Central memory CD8-positive, alpha-beta T cell (primary cell): ENCODE data around the gene PAK5.
"Not testable (repeated sequence)": the region's sequence is repeated elsewhere in the genome, so short reads cannot be mapped to it uniquely, and the experiment has no call there.

Experiments
- ATAC-seq: fragments of 150-1000 bp; cut with Tn5 transposase; replicated peaks from 2 replicates; pipeline ENCODE4 v1.10.0; 2022; ENCODE audit warnings: mild to moderate bottlenecking, moderate FRiP score, moderate number of reproducible peaks; ENCODE audit not compliant: poor library complexity, severe bottlenecking; ENCODE audit errors: extremely low read depth
- DNase-seq, 2 donors: peaks; one replicate each; pipeline ENCODE4 v3.0.0; 2021; ENCODE audit warnings: low spot score in 2 of 2
- H3K27ac Mint-ChIP-seq: one replicate; pipeline ENCODE4 v1.8.0; 2022; ENCODE audit warnings: low read depth, mild to moderate bottlenecking, moderate library complexity, mixed read lengths
- H3K27me3 Mint-ChIP-seq: one replicate; pipeline ENCODE4 v1.8.0; 2022; ENCODE audit warnings: mixed read lengths
- H3K36me3 Mint-ChIP-seq: one replicate; pipeline ENCODE4 v1.8.0; 2022; ENCODE audit warnings: mild to moderate bottlenecking, moderate library complexity, mixed read lengths; ENCODE audit not compliant: insufficient read depth
- H3K4me1 Mint-ChIP-seq: one replicate; pipeline ENCODE4 v1.8.0; 2022; ENCODE audit warnings: mixed read lengths
- H3K4me3 Mint-ChIP-seq: one replicate; pipeline ENCODE4 v1.8.0; 2022; ENCODE audit warnings: mild to moderate bottlenecking, moderate library complexity, mixed read lengths
- H3K9me3 Mint-ChIP-seq: one replicate; pipeline ENCODE4 v1.8.0; 2022; ENCODE audit warnings: mixed read lengths

PAK5 gene

DNA sequence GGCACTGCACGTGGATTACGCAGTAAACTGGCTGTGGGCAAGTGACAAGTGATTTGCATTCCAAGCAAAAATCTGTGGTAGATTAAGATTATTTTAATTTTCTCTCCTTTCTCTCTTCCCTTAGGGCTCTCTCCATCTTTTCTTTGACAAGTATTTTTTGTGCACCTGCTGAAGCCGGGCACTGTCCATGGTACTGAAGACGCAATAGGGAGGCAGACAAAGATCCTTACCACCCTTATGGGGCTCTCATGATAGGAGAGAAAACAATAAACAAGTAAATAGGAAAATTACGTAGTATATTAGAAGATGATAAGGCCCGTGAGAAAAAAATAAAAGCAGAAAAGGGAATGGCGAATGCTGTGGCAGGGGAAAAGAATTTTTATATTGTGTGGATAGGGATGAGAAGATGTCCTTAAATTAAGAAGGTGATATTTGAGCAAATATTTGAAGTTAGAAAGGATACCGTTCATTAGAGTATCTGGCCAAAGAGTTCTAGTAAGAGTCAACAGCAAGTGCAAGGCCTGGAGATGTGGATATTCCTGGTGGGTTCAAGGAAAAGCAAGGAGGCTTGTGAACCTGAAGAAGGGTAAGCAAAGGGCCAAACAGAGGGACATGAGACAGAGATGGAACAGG is 178.5 kb downstream of the PAK5 start:
- DNase-seq (no peak), ATAC-seq (no peak)
- Mint-ChIP-seq H3K4me1 (no peaks in the 10 kb centered on the region), H3K27me3 (no peaks in the 10 kb centered on the region), H3K9me3 (peaks cover 9% of the 10 kb centered on the region), H3K27ac (no peak overlapping the region), H3K4me3 (no peak overlapping the region), H3K36me3 (no peaks in the 10 kb centered on the region)

DNA sequence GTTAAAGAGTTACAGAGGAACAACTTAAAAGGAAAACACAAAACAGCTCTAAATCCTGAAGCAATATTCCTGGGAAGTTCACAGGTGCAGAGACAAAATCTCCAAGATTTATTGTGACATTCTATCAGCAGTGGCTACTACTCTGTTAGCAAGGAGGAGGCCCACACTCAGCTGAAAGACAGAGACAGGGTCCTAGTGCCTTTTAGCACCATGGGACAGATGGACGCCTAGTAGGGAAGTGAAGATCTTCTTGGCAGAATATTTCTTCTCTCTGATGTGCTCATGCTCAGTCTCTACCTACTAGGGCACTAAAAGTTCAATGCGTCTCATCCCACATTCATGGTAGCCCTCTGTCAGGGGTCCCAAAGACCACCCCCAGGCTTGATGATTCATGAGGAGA is 191.1 kb downstream of the PAK5 start:
- DNase-seq (no peak), ATAC-seq (no peak)
- Mint-ChIP-seq H3K4me1 (no peaks in the 10 kb centered on the region), H3K27ac (no peak overlapping the region), H3K36me3 (no peaks in the 10 kb centered on the region), H3K27me3 (no peaks in the 10 kb centered on the region), H3K4me3 (no peak overlapping the region), H3K9me3 (no peaks in the 10 kb centered on the region)

DNA sequence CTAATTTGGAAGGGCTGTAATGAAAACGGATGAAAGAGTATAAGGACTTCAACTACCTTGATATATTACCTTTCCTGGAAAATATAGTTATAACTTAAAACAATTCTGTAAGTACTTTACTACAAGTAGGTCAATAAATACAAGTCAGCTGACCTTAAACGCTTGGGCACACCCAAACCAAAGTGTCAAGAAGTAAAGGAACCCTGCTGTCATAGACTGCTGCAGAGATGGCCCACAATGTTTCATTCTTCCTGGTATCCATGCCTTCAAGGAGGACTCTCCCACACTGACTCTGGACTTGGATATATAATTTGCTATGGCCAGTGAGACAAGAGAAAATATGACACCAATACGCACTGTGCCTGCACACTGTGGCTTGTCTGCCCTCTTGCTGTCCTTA is 192.5 kb downstream of the PAK5 start:
- ATAC-seq (no peak), DNase-seq (no peak)
- Mint-ChIP-seq H3K4me3 (no peak overlapping the region), H3K36me3 (no peaks in the 10 kb centered on the region), H3K4me1 (no peaks in the 10 kb centered on the region), H3K27me3 (no peaks in the 10 kb centered on the region), H3K27ac (no peak overlapping the region), H3K9me3 (no peaks in the 10 kb centered on the region)

DNA sequence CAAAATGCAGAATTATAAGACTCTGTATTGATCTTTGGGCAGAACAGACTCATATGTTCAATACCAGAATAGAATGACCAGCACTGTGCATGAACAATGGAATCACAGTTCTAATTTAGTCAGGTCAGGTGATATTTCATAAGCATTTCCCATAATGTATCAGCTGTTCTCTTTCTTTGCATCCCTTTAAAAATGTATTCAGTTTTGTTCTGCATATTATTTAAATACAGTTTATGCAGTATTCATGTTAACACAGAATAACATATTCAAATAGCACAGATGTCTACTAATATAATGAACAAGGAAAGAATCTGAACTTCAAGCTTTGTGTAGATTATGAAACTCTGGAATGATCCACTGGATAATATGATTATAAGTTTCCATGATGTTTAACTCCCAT is 196.0 kb downstream of the PAK5 start:
- Mint-ChIP-seq H3K4me3 (no peak overlapping the region), H3K36me3 (no peaks in the 10 kb centered on the region), H3K27ac (no peak overlapping the region), H3K27me3 (no peaks in the 10 kb centered on the region), H3K4me1 (no peaks in the 10 kb centered on the region), H3K9me3 (peaks cover 4% of the 10 kb centered on the region)
- ATAC-seq (no peak), DNase-seq (no peak)

DNA sequence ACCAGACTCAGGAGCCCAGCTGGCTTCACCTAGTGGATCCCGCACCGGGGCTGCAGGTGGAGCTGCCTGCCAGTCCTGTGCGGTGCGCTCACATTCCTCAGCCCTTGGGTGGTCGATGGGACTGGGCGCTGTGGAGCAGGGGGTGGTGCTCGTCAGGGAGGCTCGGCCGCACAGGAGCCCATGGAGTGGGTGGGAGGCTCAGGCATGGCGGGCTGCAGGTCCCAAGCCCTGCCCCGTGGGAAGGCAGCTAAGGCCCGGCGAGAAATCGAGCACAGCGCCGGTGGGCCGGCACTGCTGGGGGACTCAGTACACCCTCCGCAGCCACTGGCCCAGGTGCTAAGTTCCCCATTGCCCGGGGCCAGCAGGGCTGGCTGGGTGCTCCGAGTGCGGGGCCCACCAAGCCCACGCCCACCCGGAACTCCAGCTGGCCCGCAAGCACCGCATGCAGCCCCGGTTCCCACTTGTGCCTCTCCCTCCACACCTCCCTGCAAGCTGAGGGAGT is 197.3 kb downstream of the PAK5 start:
- not testable (repeated sequence) for H3K27me3 Mint-ChIP-seq

DNA sequence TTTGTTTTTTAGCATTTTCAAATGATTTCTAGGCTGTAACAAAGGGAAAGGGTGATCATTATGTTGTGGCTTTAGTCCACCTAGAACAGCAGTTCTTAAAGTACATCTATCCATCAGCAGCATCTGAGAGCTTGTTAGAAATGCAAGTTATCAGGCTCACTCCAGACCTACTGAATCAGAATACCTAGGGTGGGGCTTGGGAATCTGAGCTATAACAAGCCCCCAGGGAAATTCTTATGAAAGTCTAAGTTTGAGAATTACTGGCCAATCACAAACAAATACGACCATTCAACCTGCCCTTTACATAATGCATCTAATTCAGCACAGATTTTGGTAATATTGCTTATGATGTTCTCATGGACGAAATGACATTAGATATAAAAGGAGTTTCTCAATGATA is 201.0 kb downstream of the PAK5 start:
- Mint-ChIP-seq H3K9me3 (peaks cover 10% of the 10 kb centered on the region), H3K4me3 (no peak overlapping the region), H3K36me3 (no peaks in the 10 kb centered on the region), H3K27ac (no peak overlapping the region), H3K4me1 (no peaks in the 10 kb centered on the region), H3K27me3 (no peaks in the 10 kb centered on the region)
- no peak for DNase-seq
- ATAC-seq, result no peak

More for the DNA sequence above, 197.3 kb downstream of the PAK5 start:
- not testable (repeated sequence) for DNase-seq, H3K9me3 Mint-ChIP-seq, H3K4me3 Mint-ChIP-seq, H3K4me1 Mint-ChIP-seq, H3K36me3 Mint-ChIP-seq, H3K27ac Mint-ChIP-seq, ATAC-seq

DNA sequence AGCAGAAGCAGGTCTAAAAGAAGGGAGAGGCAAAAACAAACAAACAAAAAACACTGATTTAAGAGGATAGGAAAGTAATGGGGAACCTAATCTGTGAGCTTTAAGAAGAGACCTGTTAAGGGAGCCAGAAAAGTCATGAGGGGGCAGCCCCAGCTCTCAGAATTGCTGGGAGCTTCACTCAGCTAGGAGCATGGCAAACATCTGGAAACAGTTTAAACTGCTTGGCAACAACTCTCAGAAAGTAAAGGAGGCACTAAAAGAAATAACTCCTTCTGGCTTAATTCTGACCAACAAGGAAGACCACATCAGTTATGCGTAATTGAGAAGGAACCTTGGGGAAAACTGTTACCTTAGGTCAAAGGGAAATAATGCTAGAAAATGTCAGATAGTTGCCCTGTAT is 203.1 kb downstream of the PAK5 start:
- ATAC-seq, result no peak
- H3K4me3 Mint-ChIP-seq, result no peak overlapping the region
- DNase-seq, result no peak
- H3K36me3 Mint-ChIP-seq, result no peaks in the 10 kb centered on the region
- H3K9me3 Mint-ChIP-seq, result peaks cover 9% of the 10 kb centered on the region
- H3K27me3 Mint-ChIP-seq, result no peaks in the 10 kb centered on the region
- no peak overlapping the region for H3K27ac Mint-ChIP-seq
- H3K4me1 Mint-ChIP-seq, result no peaks in the 10 kb centered on the region

DNA sequence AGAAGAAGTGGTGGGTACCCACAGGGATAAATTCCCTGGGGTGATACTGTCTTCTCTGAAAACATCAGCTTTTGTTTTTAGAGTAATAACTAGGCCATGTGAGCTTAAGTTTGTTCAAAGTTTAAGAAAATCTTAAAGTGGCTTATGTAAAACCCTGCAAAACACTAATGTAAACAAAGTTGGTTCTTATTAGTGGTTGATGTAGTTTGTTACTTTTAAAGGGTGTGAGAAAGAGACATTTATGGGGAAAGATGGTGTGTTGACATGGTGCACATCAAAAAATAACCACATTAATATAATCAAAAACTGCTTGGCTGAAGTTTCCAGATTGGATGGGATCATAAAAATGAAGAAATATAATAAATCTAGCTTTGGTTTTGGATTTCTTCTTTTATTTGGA is 204.5 kb downstream of the PAK5 start:
- no peak for DNase-seq
- Mint-ChIP-seq H3K27me3 (no peaks in the 10 kb centered on the region), H3K36me3 (no peaks in the 10 kb centered on the region), H3K4me1 (no peaks in the 10 kb centered on the region), H3K9me3 (peaks cover 5% of the 10 kb centered on the region), H3K27ac (no peak overlapping the region), H3K4me3 (no peak overlapping the region)
- ATAC-seq, result no peak

DNA sequence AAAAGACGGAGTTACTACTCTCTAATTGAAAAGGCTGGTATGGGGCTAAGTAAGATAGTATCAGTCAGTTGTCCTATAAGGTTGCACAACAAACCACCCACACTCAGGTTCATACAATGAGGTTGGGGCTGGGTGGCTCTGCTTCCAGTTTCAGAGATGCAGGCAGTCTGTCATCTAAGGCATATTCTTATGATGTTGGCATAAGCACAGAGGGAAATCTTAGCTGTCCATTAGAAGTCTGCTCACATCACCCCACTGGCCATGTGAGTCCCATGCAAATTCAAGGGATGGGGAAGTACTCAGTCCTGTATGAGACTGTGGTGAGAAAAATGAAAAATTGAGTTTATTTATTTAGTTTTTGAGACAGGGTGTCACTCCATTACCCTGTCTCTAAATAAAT is 205.9 kb downstream of the PAK5 start:
- Mint-ChIP-seq H3K27ac (no peak overlapping the region), H3K27me3 (no peaks in the 10 kb centered on the region), H3K4me3 (no peak overlapping the region), H3K9me3 (peaks cover 5% of the 10 kb centered on the region), H3K36me3 (no peaks in the 10 kb centered on the region), H3K4me1 (no peaks in the 10 kb centered on the region)
- DNase-seq (no peak), ATAC-seq (no peak)

DNA sequence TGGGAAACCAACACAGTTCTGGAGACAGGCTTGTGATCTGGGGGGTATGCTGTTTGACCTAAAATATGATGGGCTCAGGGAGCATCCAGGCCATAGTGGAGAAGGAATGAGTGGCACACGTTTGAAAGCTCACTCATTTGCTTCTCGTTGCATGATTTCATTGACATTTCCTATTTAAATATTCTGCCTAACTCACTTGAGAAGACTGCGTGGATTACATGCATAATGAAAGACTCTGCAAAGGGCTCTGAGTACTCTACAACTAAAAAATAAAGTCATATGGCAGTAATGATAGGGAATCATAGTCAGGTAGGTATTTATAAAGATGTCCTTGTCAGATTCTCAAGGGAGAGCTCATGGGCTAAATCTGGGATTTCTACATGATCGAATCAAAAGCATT is 206.6 kb downstream of the PAK5 start:
- H3K27me3 Mint-ChIP-seq, result no peaks in the 10 kb centered on the region
- ATAC-seq (no peak), DNase-seq (no peak)
- no peak overlapping the region for H3K27ac Mint-ChIP-seq
- no peaks in the 10 kb centered on the region for H3K36me3 Mint-ChIP-seq
- peaks cover 5% of the 10 kb centered on the region for H3K9me3 Mint-ChIP-seq
- no peak overlapping the region for H3K4me3 Mint-ChIP-seq
- no peaks in the 10 kb centered on the region for H3K4me1 Mint-ChIP-seq

DNA sequence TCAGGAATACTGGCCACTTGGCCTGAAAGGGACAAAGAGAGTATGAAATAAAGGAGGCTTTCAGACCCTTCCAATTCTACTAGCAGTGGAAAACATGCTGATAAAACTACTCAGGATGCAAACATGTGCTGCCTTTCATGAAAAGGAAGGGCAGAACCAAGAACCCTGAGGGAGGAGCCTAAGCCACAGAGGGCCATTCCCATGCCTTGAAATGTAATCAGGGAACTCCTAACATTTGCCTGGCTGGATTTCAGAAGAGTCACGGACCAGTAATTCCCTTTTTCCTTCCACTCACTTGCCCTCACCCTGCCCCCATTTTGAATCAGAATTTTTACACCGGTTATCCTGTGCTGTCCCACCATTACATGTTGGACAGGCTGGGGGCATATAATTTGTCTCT is 208.3 kb downstream of the PAK5 start:
- Mint-ChIP-seq H3K9me3 (peaks cover 3% of the 10 kb centered on the region), H3K4me1 (no peaks in the 10 kb centered on the region), H3K36me3 (no peaks in the 10 kb centered on the region), H3K27ac (no peak overlapping the region), H3K27me3 (no peaks in the 10 kb centered on the region), H3K4me3 (no peak overlapping the region)
- ATAC-seq (no peak), DNase-seq (no peak)

DNA sequence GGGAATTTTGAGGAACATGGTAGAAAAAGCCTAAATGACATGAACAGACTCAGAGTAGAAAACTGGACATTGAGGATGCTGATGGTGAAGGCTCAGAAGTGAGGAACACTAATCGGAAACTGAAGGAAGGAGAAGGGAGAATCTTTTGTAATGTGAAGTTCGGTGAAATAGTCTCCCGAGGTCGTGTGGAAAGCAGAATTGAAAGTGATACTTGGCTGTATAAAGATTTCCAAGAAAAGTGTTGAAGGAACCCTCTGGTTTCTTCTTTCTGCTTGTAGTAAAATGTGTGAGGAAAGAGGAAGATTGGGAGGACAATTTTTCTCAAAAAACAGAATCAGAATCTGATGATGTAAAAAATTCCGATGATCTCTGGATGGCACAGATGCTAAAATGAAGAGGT is 209.0 kb downstream of the PAK5 start:
- Mint-ChIP-seq H3K9me3 (no peaks in the 10 kb centered on the region), H3K4me3 (no peak overlapping the region), H3K4me1 (no peaks in the 10 kb centered on the region), H3K36me3 (no peaks in the 10 kb centered on the region), H3K27ac (no peak overlapping the region), H3K27me3 (no peaks in the 10 kb centered on the region)
- DNase-seq, result no peak
- no peak for ATAC-seq

DNA sequence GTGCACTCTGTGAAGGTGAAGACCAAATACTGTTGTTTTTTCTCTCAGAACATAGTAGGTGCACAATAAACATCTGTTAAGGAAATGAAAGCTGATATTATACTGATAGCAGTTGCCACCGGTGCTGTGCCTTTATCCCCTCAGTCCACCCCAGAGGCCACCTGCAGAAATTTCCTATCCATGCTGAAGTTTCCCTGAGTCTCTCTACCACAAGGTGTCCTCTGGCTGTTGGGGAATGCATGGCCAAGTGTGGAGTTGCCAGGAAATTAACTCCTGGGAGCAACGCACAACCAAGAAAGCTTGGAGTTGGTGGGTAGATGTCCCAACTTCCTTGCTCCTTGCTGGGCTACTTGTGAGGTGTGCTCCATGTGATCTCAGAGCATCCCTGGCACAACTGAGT is 210.3 kb downstream of the PAK5 start:
- no peak for ATAC-seq
- H3K4me1 Mint-ChIP-seq, result no peaks in the 10 kb centered on the region
- no peak overlapping the region for H3K4me3 Mint-ChIP-seq
- H3K27me3 Mint-ChIP-seq, result no peaks in the 10 kb centered on the region
- H3K36me3 Mint-ChIP-seq, result no peaks in the 10 kb centered on the region
- H3K27ac Mint-ChIP-seq, result no peak overlapping the region
- no peaks in the 10 kb centered on the region for H3K9me3 Mint-ChIP-seq
- no peak for DNase-seq

DNA sequence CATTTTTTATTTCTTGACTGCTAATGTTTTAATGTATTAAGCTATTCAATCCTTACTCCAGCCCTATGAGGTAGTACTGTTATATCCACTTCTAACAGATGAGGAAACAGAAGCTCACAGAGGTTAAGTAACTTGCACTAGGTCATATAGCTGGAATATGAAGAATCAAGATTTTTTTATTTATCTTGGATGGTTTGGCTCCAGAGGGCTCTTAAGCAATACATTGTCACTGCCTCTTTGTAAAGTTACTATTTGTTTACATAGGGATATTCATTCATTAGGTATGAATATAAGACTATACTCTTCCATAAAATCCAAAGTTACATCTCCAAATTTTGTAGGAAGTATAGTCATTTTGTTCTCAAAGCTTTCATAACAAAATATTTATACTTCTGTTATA is 210.7 kb downstream of the PAK5 start:
- H3K4me1 Mint-ChIP-seq, result no peaks in the 10 kb centered on the region
- ATAC-seq, result no peak
- H3K4me3 Mint-ChIP-seq, result no peak overlapping the region
- no peaks in the 10 kb centered on the region for H3K36me3 Mint-ChIP-seq
- H3K27ac Mint-ChIP-seq, result no peak overlapping the region
- DNase-seq, result no peak
- no peaks in the 10 kb centered on the region for H3K9me3 Mint-ChIP-seq
- no peaks in the 10 kb centered on the region for H3K27me3 Mint-ChIP-seq
